ENCODE measurements around the gene NOPCHAP1.

NOPCHAP1 gene

GRCh38 chr12:104952816-104953215, 33.3 kb upstream of the NOPCHAP1 start:
- Histone ChIP-seq H3K9me3 (replicated peaks in 1 of 11) (no peaks in the 10 kb centered on the region), H3K36me3 (no peaks in the 10 kb centered on the region), H3K27me3 (peaks cover 11 to 37% (median 20%) of the 10 kb centered on the region in 11 experiments), H3K4me1 (peaks cover 0 to 10% (median 1%) of the 10 kb centered on the region in 10 experiments; a peak in 4 of 20 replicates), H4K20me1 (no peaks in the 10 kb centered on the region), H3K27ac (no peak overlapping the region), H3K4me3 (no peak overlapping the region), H3K9ac (no peak overlapping the region), H3K4me2 (no peak overlapping the region)
- no peak for TF ChIP-seq Cebpa-rat (IDR thresholded peaks at IDR 0.05)

- Histone ChIP-seq H3K4me2 (no peak overlapping the region), H4K20me1 (no peaks in the 10 kb centered on the region), H3K9ac (no peak overlapping the region), H3K27me3 (peaks cover 11 to 40% (median 23%) of the 10 kb centered on the region in 11 experiments), H3K9me3 (replicated peaks in 1 of 11) (no peaks in the 10 kb centered on the region), H3K4me3 (no peak overlapping the region), H3K27ac (no peak overlapping the region), H3K36me3 (no peaks in the 10 kb centered on the region), H3K4me1 (peaks cover 0 to 10% (median 2%) of the 10 kb centered on the region in 10 experiments; a peak in 6 of 20 replicates)
- no peak for TF ChIP-seq Cebpa-rat (IDR thresholded peaks at IDR 0.05)
Measured at GRCh38 chr12:104953323-104953722, 32.8 kb upstream of the NOPCHAP1 start.

GRCh38 chr12:104955703-104956102, 30.4 kb upstream of the NOPCHAP1 start:
- Histone ChIP-seq H3K4me2 (no peak overlapping the region), H3K9me3 (replicated peaks in 1 of 11) (no peaks in the 10 kb centered on the region), H3K4me1 (peaks cover 8 to 26% (median 14%) of the 10 kb centered on the region in 10 experiments; a peak in 19 of 20 replicates), H3K4me3 (no peak overlapping the region), H3K9ac (no peak overlapping the region), H3K27ac (no peak overlapping the region), H4K20me1 (no peaks in the 10 kb centered on the region), H3K27me3 (peaks cover 11 to 41% (median 24%) of the 10 kb centered on the region in 11 experiments), H3K36me3 (no peaks in the 10 kb centered on the region)
- TF ChIP-seq Cebpa-rat (IDR thresholded peaks at IDR 0.05) = no peak

GRCh38 chr12:104956870-104957718, 29.0 kb upstream of the NOPCHAP1 start:
- no peaks in the 10 kb centered on the region for H3K36me3 ChIP-seq
- peaks cover 11 to 41% (median 24%) of the 10 kb centered on the region in 11 experiments for H3K27me3 ChIP-seq
- peak overlapping the region; percentile 66 to 91 (median 76) for H3K4me3 ChIP-seq
- H3K9ac ChIP-seq = peak overlapping the region in 10 of 11 experiments; percentile 75 to 87 (median 81); a peak in 19 of 22 replicates
- no peak for TF ChIP-seq Cebpa-rat (IDR thresholded peaks at IDR 0.05)
- H3K4me1 ChIP-seq = peaks cover 8 to 26% (median 14%) of the 10 kb centered on the region in 10 experiments; a peak in 19 of 20 replicates
- peak overlapping the region in 2 of 11 experiments; percentile 80 to 81; a peak in 4 of 22 replicates for H3K27ac ChIP-seq
- H4K20me1 ChIP-seq = no peaks in the 10 kb centered on the region
- H3K9me3 ChIP-seq (replicated peaks in 1 of 11) = no peaks in the 10 kb centered on the region
- peak overlapping the region; percentile 82 to 98 (median 96) for H3K4me2 ChIP-seq

GRCh38 chr12:104957719-104958000, 28.5 kb upstream of the NOPCHAP1 start:
- Histone ChIP-seq H3K36me3 (no peaks in the 10 kb centered on the region), H3K27ac (peak overlapping the region in 5 of 11 experiments; percentile 18 to 83 (median 80); a peak in 7 of 22 replicates), H3K9ac (peak overlapping the region; percentile 67 to 87 (median 80)), H3K4me2 (peak overlapping the region; percentile 82 to 98 (median 96)), H3K4me3 (peak overlapping the region; percentile 66 to 91 (median 76)), H3K9me3 (replicated peaks in 1 of 11) (no peaks in the 10 kb centered on the region), H3K27me3 (peaks cover 11 to 41% (median 24%) of the 10 kb centered on the region in 11 experiments), H3K4me1 (peaks cover 8 to 26% (median 14%) of the 10 kb centered on the region in 10 experiments; a peak in 19 of 20 replicates), H4K20me1 (no peaks in the 10 kb centered on the region)
- TF ChIP-seq Cebpa-rat (IDR thresholded peaks at IDR 0.05) = no peak

GRCh38 chr12:104958001-104958804, 27.9 kb upstream of the NOPCHAP1 start, which contains the start of gene SLC41A2:
SLC41A2 (minus strand) TSS chr12:104958290; CDS start chr12:104928527, 29,763 bp downstream.
- H3K9me3 ChIP-seq (replicated peaks in 1 of 11) = no peaks in the 10 kb centered on the region
- H3K4me1 ChIP-seq = peaks cover 8 to 26% (median 14%) of the 10 kb centered on the region in 10 experiments; a peak in 19 of 20 replicates
- H3K36me3 ChIP-seq = no peaks in the 10 kb centered on the region
- H3K27me3 ChIP-seq = peaks cover 11 to 41% (median 24%) of the 10 kb centered on the region in 11 experiments
- H3K27ac ChIP-seq = peak within 1 kb of the TSS; percentile 52 to 83 (median 67); a peak in 21 of 22 replicates
- peak within 1 kb of the TSS; percentile 66 to 91 (median 76) for H3K4me3 ChIP-seq
- H3K4me2 ChIP-seq = peak within 1 kb of the TSS; percentile 82 to 98 (median 96)
- peak within 1 kb of the TSS; percentile 67 to 87 (median 80) for H3K9ac ChIP-seq
- no peak for TF ChIP-seq Cebpa-rat (IDR thresholded peaks at IDR 0.05)
- H4K20me1 ChIP-seq = no peaks in the 10 kb centered on the region

GRCh38 chr12:104958805-104959334, 27.2 kb upstream of the NOPCHAP1 start:
- Histone ChIP-seq H3K4me3 (peak overlapping the region; percentile 66 to 91 (median 76)), H4K20me1 (no peaks in the 10 kb centered on the region), H3K9ac (peak overlapping the region; percentile 67 to 87 (median 80); a peak in 21 of 22 replicates), H3K4me1 (peaks cover 8 to 26% (median 14%) of the 10 kb centered on the region in 10 experiments; a peak in 19 of 20 replicates), H3K4me2 (peak overlapping the region; percentile 82 to 98 (median 96)), H3K27me3 (peaks cover 11 to 38% (median 24%) of the 10 kb centered on the region in 11 experiments), H3K27ac (peak overlapping the region in 10 of 11 experiments; percentile 52 to 83 (median 68); a peak in 13 of 22 replicates), H3K9me3 (replicated peaks in 1 of 11) (no peaks in the 10 kb centered on the region), H3K36me3 (no peaks in the 10 kb centered on the region)
- no peak for TF ChIP-seq Cebpa-rat (IDR thresholded peaks at IDR 0.05)

- H3K27ac ChIP-seq = no peak overlapping the region
- H3K4me2 ChIP-seq = peak overlapping the region; percentile 82 to 98 (median 96)
- H3K9me3 ChIP-seq (replicated peaks in 1 of 11) = no peaks in the 10 kb centered on the region
- H3K36me3 ChIP-seq = no peaks in the 10 kb centered on the region
- no peak for TF ChIP-seq Cebpa-rat (IDR thresholded peaks at IDR 0.05)
- H3K4me3 ChIP-seq = no peak overlapping the region
- H3K9ac ChIP-seq = no peak overlapping the region
- peaks cover 8 to 26% (median 14%) of the 10 kb centered on the region in 10 experiments; a peak in 19 of 20 replicates for H3K4me1 ChIP-seq
- no peaks in the 10 kb centered on the region for H4K20me1 ChIP-seq
- peaks cover 11 to 38% (median 24%) of the 10 kb centered on the region in 11 experiments for H3K27me3 ChIP-seq
Measured at GRCh38 chr12:104959335-104959841, 26.7 kb upstream of the NOPCHAP1 start.

All from BLaER1 treated with 17β-estradiol and CSF1 and Interleukin-3, amounts not matched to agents 10 nM and 100 nM (cell line).